ENCODE data around the gene RNF112. TPM values are rescaled to one million over a fixed set of nuclear protein-coding genes. Genes with fewer than 3 reads are reported as not detected.

Gene RNF112
- total RNA-seq, 1 donor from 2014 or later, result 2.2 TPM

DNA sequence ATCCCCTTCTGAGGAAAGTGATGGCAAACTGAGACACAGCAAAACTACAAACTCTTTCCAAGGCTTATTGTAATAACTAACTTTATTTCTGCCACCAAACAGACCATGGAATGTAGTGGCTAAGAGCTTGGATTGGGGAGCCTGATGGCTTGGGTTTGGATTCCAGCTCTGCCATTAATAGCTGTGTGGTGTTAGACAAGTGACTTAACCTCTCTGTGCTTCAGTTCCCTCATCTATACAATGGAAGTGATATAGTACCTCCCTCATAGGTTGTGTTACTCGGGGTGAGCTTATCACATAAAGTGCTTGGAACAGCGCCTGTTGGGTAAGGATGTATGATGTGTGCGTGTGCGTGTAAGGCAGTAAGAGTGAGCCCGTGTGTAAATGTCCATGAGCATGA lies 5.9 kb upstream of the RNF112 start:
- no peak for ATAC-seq (ENCODE audit: poor library complexity)
- DNase-seq, result no peak
- intact Hi-C loops (cut with DNase I), result no loop called here

DNA sequence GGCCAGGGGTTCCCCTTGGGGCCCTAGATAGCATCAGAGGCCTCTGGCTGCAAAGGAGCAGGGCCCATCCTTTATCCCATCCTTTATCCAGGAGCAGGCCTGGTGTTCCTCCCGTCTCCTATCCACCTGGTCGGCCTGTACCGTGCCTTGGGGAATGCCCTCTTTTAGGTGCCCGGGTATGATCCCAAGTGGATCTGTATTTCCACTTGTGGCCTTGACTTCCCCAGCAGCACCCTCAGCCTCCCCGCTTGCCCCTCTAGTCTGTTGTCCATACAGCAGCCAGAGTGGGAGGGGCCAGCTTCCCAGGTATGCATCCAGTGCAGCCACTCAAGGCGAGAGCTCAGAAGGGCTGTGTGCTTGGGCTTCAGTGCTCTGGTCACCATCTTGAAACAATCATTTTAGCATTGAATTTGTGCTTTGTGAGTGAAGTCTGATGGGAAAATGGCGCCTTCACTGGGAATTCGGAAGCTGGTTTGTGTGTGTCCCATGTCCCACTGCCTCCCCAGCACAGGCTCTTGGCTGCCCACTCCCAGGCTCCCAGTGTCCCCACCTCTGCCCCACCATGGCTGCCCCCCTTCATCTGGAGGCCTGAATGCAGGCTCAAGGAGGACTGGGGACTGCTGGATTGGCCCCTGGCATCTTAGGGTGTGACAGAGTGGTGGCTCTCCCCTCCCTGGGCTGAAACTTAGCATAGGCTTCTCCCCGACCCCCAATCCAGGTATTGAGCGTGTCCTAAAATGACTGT lies 3.3 kb upstream of the RNF112 start:
- ATAC-seq (ENCODE audit: poor library complexity), result no peak
- DNase-seq, result no peak

DNA sequence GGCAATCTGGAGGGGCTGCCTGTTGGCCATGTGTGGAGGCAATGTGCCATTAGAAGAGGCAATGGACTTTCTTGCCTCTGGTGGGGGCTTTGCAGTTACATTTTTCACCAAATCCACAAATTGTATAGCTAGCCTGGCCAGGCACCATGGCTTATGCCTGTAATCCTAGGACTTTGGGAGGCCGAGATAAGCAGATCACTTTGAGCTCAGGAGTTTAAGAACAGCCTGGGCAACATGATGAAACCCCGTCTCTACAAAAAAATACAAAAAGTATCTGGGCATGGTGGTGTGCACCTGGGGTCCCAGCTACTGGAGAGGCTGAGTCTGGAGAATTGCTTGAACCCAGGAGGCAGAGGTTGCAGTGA lies 2.7 kb upstream of the RNF112 start:
- ATAC-seq (ENCODE audit: poor library complexity) (no peak), DNase-seq (no peak)
- intact Hi-C loops (cut with DNase I), result no loop called here

More for the DNA sequence above, 3.3 kb upstream of the RNF112 start:
- intact Hi-C loops (cut with DNase I), result no loop called here

DNA sequence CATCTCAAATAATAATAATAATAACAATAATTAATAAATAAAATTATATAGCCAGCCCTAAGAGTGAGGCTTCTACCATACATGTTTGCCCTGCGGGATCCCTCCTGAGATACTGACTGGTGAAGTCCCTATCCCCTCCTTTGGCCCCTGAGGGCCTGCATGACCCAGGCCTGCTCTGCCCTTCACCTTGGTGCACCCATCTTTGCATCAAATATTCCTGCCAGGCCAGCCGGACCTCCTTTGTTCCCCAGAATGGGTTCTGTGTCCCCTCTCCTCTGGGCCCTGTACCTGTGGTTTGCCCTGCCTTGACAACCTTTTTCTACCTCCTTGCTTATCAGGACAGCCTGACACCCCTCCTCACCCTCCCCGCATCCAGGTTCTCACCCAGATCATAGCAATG lies 2.0 kb upstream of the RNF112 start:
- ATAC-seq (ENCODE audit: poor library complexity) (no peak), DNase-seq (no peak)
- intact Hi-C loops (cut with DNase I), result no loop called here

DNA sequence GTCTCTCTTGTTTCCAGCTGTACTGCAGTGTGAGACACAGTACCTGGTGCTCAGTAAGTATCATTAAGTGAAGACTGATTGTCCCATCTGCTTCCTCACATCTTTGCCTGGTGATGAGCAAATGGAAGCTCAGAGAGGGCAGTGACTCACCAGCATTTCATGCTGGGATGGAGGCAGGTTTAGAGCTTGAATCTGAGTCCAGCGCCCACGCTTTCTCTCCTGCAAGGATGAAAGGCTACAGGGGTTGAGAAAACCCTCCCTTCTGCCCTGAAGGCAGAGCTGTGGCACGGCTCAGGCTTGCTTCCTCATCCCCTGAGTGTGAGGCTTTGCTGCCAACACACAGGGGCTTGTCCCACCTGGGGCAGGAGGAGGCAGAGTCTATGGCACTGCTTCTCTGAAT lies 1.5 kb upstream of the RNF112 start:
- no peak for DNase-seq
- ATAC-seq (ENCODE audit: poor library complexity), result no peak
- intact Hi-C loops (cut with DNase I), result no loop called here

DNA sequence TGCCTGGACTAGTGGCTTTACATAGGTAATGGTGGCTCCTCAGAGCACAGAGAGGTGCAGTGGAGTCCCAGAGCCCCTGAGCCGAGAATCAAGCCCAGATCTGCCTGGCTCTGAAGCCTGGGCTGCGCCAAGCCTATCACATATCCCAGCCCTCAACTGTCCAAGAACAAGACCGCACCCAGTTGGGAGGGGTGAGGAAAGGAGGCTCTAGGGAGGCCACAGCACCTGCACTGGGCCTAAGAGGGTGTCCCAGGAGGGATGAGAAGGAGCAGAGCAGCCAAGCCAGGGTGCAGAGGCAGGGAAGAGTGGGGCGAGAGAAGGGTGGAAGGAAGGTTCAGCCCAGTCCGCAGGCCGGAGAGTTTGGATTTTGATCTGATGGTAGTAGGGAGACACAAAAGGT lies 941 bp upstream of the RNF112 start:
- no peak for ATAC-seq (ENCODE audit: poor library complexity)
- intact Hi-C loops (cut with DNase I), result no loop called here

DNA sequence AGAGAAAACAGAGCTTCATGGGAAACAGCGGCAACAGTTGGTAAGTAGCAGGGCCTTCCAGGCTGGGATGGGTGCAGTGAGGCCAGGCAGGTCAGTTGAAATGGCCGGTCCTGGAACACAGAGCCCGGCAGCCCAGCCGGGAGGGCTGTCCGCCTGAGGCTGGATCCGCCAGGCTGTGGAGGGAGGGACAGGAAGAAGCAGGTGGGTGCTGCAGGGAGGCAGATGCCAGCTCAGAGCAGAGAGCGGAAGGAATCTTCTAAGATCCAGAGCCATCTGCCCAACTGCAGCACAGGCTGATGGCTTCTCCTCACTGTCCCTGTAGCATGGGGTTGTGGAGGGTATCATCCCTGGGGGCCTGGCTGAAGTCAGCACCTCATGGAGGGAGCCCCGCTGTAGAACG lies 599 bp downstream of the RNF112 start:
- DNase-seq, result no peak
- intact Hi-C loops (cut with DNase I), result no loop called here
- ATAC-seq (ENCODE audit: poor library complexity), result peak; percentile 34

More for the DNA sequence above, 941 bp upstream of the RNF112 start:
- no peak for DNase-seq

DNA sequence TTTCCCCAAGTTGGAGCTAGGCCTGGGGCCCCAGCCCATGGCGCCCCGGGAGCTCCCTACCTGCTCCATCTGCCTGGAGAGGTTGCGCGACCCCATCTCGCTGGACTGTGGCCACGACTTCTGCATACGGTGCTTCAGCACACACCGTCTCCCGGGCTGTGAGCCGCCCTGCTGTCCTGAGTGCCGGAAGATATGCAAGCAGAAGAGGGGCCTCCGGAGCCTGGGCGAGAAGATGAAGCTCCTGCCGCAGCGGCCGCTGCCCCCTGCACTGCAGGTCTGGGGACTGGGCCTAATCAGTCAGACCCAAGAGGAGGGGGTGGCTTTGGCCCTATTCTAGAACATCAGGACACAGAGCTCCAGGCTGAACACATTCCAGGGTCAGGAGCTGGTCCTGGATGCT lies 1.5 kb downstream of the RNF112 start:
- ATAC-seq (ENCODE audit: poor library complexity), result no peak
- intact Hi-C loops (cut with DNase I), result no loop called here
- DNase-seq, result no peak

DNA sequence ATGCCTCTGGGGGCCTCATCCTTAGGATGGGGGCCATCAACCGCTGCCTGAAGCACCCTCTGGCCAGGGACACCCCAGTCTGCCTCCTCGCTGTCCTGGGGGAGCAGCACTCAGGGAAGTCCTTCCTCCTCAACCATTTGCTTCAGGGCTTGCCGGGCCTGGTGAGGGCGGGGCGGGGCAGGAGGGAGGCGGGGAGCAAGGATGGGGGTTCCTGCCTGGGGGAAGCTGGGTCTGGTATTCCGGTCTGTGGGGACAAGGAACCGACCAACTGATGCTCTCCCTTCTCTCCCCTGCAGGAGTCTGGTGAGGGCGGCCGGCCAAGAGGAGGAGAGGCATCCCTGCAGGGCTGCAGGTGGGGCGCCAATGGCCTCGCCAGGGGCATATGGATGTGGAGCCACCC lies 2.0 kb downstream of the RNF112 start:
- ATAC-seq (ENCODE audit: poor library complexity) (no peak), DNase-seq (no peak)
- intact Hi-C loops (cut with DNase I), result no loop called here

DNA sequence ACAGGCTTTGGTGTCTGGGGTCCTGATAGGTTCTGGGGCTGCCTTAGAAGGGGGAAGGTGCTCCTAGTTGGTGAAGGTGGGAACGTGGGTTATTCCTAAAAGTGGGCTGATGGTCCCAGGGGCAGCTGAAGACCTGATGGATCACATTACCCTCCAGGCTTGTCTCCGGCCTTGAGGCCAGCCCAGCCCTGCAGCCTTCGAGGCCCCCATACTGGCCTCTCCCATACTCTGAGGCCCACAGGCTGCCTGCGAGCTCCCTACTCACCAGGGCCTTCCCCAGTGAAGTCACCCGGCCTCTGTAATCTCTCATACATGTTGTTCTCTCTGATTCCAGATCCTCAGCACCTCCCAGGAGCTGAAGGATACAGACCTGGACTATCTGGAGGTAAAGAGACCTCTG lies 2.7 kb downstream of the RNF112 start:
- intact Hi-C loops (cut with DNase I), result no loop called here
- no peak for ATAC-seq (ENCODE audit: poor library complexity)
- no peak for DNase-seq

DNA sequence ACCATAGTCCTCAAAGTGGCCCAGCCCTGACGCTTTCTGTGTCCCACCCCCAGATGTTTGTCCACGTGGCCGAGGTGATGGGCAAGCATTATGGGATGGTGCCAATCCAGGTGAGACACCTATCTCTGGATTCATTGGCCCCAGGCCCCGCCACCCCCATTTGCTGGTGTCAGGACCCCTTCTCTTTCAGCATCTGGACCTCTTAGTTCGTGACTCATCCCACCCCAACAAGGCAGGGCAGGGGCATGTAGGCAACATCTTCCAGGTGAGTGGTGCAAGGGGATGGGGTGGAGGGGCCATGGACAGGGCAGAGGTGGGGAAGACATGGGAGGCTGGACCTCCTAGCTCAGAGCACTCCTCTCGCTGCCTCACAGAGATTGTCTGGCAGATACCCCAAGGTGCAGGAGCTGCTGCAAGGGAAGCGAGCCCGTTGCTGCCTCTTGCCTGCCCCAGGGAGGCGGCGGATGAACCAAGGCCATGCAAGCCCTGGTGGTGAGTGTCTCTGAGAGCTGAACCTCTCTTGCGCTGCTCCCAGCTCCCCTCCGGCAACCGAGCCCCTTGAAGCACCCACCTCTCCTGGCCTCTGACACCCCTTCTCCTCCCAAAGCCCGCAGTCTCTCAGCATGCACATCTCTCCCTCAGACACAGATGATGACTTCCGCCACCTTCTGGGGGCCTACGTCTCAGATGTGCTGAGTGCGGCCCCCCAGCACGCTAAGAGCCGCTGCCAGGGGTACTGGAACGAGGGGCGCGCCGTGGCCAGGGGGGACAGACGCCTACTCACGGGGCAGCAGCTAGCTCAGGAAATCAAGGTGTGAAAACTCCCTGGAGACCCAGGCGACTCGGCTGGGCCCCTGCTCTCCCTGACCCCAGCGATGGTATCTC lies 3.6 kb downstream of the RNF112 start:
- ATAC-seq (ENCODE audit: poor library complexity), result no peak
- DNase-seq, result no peak
- intact Hi-C loops (cut with DNase I), result no loop called here

DNA sequence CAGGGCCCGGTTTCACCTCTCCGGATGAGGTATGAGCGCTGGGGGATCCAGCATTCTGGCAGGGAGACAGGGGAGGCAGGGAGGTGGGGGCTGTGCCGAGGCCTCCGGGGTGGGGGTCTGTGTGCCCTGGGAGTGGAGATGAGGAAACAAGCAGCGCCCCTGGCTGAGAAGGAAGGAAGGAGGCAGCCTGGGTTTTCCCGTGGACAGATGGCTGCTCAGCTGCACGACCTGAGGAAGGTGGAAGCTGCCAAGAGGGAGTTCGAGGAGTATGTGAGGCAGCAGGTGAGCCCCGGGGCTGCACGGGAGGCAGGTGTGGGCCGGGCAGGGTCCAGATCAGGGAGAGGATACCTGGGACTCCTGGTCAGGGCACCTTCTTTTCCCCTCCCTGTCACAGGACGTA lies 4.3 kb downstream of the RNF112 start:
- DNase-seq, result no peak
- intact Hi-C loops (cut with DNase I), result no loop called here
- ATAC-seq (ENCODE audit: poor library complexity), result no peak

DNA sequence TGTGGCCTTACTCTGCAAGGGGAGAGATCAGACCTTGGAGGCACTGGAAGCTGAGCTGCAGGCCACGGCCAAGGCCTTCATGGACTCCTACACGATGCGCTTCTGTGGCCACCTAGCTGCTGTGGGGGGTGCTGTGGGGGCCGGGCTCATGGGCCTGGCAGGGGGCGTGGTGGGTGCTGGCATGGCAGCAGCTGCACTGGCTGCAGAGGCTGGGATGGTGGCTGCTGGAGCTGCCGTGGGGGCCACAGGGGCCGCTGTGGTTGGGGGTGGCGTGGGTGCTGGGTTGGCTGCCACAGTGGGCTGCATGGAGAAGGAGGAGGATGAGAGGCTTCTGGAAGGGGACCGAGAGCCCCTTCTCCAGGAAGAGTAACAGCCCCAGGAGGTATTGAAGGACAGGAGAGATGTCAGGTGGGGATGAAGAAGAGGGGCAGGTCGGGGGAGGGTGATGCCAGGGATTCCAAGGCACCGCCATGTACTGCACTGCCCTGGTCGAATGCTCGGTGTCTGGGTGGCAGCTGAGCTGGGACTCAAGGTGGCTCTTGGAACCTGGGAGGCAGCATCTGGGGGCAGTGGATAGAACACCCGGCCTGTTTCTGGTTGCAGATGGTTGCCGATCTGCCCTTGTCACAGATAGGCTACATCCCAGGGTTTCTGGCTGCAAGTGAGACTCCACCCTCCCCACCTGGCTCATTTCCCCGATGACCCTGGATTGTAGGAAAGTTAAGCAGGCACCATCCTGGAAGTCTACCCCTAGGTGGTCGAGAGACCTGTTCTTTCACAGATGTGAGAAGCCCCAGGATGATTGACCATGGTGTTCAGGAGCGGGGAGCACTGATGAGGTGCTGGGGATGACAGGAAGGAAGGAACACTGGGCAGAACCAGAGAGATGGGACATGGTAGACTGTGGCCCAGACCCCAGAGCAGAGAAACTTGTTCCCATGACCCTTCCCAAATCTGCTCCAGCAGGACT lies 5.1 kb downstream of the RNF112 start:
- DNase-seq (no peak), ATAC-seq (ENCODE audit: poor library complexity) (no peak)
- intact Hi-C loops (cut with DNase I), result no loop called here

DNA sequence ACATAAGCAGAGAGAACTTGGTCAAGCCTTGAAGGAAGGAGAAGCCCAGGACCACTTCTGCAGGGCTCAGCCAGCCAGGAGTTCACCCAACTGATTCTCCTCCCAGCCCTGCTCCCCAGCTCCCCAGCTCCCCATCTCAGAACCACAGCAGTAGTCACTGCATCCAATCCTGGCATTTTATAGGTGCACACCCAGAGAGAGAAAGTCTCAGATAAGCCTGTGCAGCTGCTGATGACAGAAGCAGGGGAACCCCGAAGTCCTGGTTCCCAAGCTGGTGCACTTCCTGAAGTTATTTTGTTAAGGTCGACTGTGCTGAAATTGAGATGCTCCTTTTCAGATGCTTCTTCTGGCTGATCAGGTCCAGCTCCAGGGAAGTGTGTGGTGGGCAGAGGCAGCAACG lies 6.6 kb downstream of the RNF112 start:
- DNase-seq (no peak), ATAC-seq (ENCODE audit: poor library complexity) (no peak)
- intact Hi-C loops (cut with DNase I), result no loop called here

DNA sequence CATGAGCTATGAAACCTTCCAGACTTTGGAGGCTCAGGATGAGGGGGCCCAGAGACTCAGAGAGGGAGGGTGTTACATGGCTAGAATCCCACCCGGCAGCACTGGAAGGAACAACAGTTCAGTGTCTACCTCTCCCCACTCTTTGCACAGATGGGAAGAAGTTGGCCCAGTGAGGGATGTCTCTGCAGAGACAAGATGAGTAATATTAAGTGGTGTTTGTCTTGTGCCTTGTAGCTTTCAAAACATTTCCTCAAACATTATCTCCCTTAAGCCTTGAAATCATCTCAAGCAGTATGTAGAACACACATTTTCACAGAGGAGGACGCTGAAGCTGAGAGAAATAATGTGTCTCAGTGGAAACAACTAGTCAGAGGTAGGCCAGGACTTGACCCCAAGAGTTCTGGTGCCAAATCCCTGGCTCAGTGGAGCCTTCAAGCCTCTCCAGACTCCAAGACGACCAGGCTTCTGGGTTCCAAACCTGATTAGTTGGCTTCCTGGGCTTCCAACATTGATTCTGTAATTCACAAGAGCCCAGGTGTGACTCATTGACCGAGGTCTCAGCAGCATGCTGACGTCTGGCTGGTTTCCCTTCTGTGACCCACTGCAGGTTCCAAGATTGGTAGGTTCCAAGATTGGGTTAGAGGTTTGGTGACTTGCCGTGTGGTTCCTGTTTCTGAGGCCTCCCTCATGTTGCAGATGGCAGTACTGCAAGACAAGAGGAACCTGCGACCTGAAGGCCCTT lies 7.4 kb downstream of the RNF112 start:
- intact Hi-C loops (cut with DNase I), result no loop called here
- DNase-seq, result no peak
- ATAC-seq (ENCODE audit: poor library complexity), result peak; percentile 48

DNA sequence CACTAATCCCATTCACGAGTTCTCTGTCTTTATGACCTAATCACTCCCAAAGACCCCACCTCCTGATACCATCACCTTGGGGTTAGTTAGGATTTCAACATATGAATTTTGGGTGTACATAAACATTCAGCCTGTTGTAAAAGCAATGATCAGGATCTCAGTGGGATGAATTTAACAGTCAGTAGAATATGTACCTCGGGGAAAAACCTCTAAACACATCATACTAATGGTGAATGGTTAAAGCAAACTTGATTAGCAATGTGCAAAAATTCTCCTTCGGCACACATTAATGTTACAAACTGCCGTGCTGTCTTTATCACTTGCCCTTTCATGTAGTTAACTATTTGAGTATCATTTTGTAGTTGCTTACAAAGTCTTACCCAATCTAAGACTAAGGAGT lies 10.2 kb downstream of the RNF112 start:
- intact Hi-C loops (cut with DNase I), result no loop called here
- DNase-seq (no peak), ATAC-seq (ENCODE audit: poor library complexity) (no peak)

DNA sequence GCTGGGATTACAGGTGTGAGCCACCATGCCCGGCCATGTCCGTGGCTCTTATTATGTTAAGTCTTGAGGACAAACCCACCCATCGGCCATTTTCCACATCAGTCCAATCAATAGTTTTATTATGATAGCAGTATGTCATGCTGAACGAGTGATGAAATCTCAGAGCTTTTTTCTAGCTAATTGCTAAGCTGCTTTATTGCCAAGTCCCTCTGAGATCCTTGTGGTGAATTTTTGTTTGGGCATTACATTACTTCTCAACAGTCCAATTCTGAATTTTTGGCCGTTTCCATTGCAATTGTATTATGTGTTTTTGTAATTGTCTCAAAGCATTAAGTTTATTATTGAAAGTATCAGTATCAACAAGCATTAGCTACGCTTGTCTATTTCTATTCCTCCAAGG lies 10.9 kb downstream of the RNF112 start:
- DNase-seq, result no peak
- no peak for ATAC-seq (ENCODE audit: poor library complexity)
- intact Hi-C loops (cut with DNase I), result no loop called here

Data from Right ventricle myocardium superior (tissue), 1 donor.